Sigmoid colon (tissue), 7 donors: ENCODE results near the gene CEACAM5. TPM values are rescaled to one million over a fixed set of nuclear protein-coding genes. Genes with fewer than 3 reads are reported as not detected.
"Not testable (repeated sequence)": the region's sequence is repeated elsewhere in the genome, so short reads cannot be mapped to it uniquely, and the experiment has no call there.

Experiments used
- DNase-seq: peaks from one replicate; pipeline ENCODE4 v3.0.0-alpha.2; 2019
- H3K27ac ChIP-seq, 4 donors: fragments of 200-600 bp; sonication (generic); one replicate each; pipeline ENCODE4 v1.5.1; 2016 to 2019; ENCODE audit warnings: mild to moderate bottlenecking in 1 of 4
- H3K27me3 ChIP-seq, 3 donors: fragments of 200-600 bp; sonication (generic); one replicate each; pipeline ENCODE4 v1.5.1; 2019; ENCODE audit warnings: mild to moderate bottlenecking in 1 of 3
- H3K36me3 ChIP-seq, 4 donors: fragments of 200-600 bp; sonication (generic); one replicate each; pipeline ENCODE4 v1.5.1; 2016 to 2019
- H3K4me1 ChIP-seq, 4 donors: fragments of 200-600 bp; sonication (generic); one replicate each; pipeline ENCODE4 v1.5.1; 2017 to 2019
- H3K4me3 ChIP-seq, 4 donors: fragments of 200-600 bp; sonication (generic); one replicate each; pipeline ENCODE4 v1.5.1; 2017 to 2019; ENCODE audit warnings: mild to moderate bottlenecking in 2 of 4, moderate library complexity in 1 of 4
- H3K9me3 ChIP-seq, 4 donors: fragments of 200-600 bp in 3 of 4; sonication (generic) in 3 of 4; one replicate each; pipeline versions ENCODE4 v1.5.1 to v1.6.1; 2013 to 2019
- CTCF ChIP-seq, 4 experiments: fragments of 450-650 bp in 3 of 4; fragments of 200-600 bp in 1 of 4; IDR thresholded peaks; one replicate each; pipeline ENCODE4 v1.5.1; 2016 to 2019; ENCODE audit warnings: antibody characterized with exemption in 4 of 4, mild to moderate bottlenecking in 3 of 4, moderate library complexity in 2 of 4
- EP300 ChIP-seq, 4 donors: sonication (generic); formaldehyde crosslinking; IDR thresholded peaks; one replicate each; pipeline ENCODE4 v1.6.1; 2017; ENCODE audit warnings: antibody characterized with exemption in 4 of 4
- POLR2A ChIP-seq, 2 donors: fragments of 450-650 bp; IDR thresholded peaks; one replicate each; pipeline ENCODE4 v1.6.1; 2016; ENCODE audit warnings: antibody characterized with exemption in 2 of 2, mild to moderate bottlenecking in 2 of 2, moderate library complexity in 2 of 2
- POLR2AphosphoS5 ChIP-seq, 4 donors: sonication (generic); formaldehyde crosslinking; IDR thresholded peaks; one replicate each; pipeline ENCODE4 v1.6.1; 2017; ENCODE audit warnings: antibody characterized with exemption in 4 of 4
- WGBS, 2 donors: extraction: QIAGEN DNeasy Blood & Tissue Kit; methylation state at CpG; one replicate each; pipeline ENCODE4 v1.1.7; 2013; 5-methylcytosine and 5-hydroxymethylcytosine counted together
- intact Hi-C: fragments of 100-400 bp; cut with DNase I; formaldehyde crosslinking; loops from one replicate; pipeline ENCODE4 v1.15.1; 2023
- polyA plus RNA-seq, 3 donors: library from polyadenylated mRNA; stranded (reverse); fragments of 200-250 nt; gene quantifications; one replicate each; pipeline ENCODE4 v1.2.3, GENCODE V29; 2013
- total RNA-seq, 4 donors: library from RNA; depleted of rRNA; stranded (reverse); fragments of >200 nt; gene quantifications; one replicate each; pipeline ENCODE4 v1.1.0, GENCODE V29; 2016
- donor health status: healthy with polysubstance abuse.
- donor health status: Bipolar disorder and iron deficiency.
- donor health status: healthy.

The CEACAM5 gene
- total and polyA plus RNA-seq, 7 donors, result 0.16 to 1,632 (median 87.8) TPM; not detected in 1

DNA sequence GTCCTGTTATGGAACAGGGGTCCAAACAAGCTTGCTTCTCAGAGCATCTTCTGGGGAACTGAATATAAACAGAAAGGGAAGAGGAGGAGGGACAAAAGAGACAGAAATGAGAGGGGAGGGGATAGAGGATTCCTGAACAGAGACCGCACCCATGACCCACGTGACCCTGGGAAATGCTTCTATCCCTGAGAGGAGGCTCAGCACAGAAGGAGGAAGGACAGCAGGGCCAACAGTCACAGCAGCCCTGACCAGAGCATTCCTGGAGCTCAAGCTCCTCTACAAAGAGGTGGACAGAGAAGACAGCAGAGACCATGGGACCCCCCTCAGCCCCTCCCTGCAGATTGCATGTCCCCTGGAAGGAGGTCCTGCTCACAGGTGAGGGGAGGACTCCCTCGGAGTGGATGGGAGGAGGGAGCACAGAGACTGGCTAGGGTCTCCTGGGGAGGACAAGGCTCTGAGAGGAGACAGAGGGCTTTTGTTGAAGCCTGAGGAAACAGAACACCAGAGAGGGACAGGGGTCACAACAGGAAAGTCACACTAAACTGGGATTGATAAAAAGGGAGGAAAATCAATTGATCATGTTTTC, 47.0 kb downstream of the CEACAM5 start, which contains the start of gene CEACAM6:
Gene CEACAM6 (plus strand): TSS at position 203 of the 586 bp plus-strand sequence. CDS start 109 bp downstream, at position 312.
- Histone ChIP-seq H3K4me1 (peaks cover 0 to 22% (median 10%) of the 10 kb centered on the region in 4 donors), H3K27ac (no peak within 1 kb of the TSS), H3K9me3 (no peaks in the 10 kb centered on the region), H3K27me3 (no peaks in the 10 kb centered on the region), H3K4me3 (no peak within 1 kb of the TSS), H3K36me3 (no peaks in the 10 kb centered on the region)
- WGBS, 2 donors, result 34 to 58% methylated on average over 3 of the region's 3 CpGs
- TF ChIP-seq POLR2AphosphoS5 (IDR thresholded peaks at IDR 0.05) (no peak), CTCF (IDR thresholded peaks at IDR 0.05) (no peak), POLR2A (IDR thresholded peaks at IDR 0.05) (no peak)
- intact Hi-C loops, result loop anchor here (2.0 kb wide), 1 partner anchor 49 kb away; no protein-coding TSS in a partner anchor
- no peak for DNase-seq

DNA sequence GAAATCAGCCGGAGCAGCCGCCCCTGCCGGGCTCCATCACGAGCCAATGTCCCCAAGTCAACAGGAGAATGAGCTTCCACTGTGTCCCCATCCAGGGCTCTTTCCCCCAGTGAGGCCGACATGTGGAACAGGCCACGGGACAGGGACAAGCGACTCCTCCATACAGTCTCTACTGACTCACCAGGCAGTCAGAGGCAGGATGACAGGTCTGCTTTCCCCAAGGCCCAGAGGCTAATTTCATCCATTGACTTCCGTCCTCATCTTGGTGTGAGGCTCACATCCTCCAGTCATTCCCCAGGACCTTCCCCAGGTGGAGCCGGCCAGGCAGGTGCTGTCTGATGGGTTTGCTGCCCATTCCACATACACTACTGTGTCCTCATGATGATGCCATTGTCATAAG, 50.4 kb downstream of the CEACAM5 start:
- WGBS, 2 donors, result 88 to 93% methylated on average over 9 of the region's 9 CpGs
- intact Hi-C loops, result no loop called here
- H3K36me3 ChIP-seq, result no peaks in the 10 kb centered on the region
- H3K4me1 ChIP-seq, result no peaks in the 10 kb centered on the region
- no peak overlapping the region for H3K27ac ChIP-seq
- H3K27me3 ChIP-seq, result peaks cover 0 to 8% (median 0%) of the 10 kb centered on the region in 3 donors
- DNase-seq, result no peak
- H3K9me3 ChIP-seq, result no peaks in the 10 kb centered on the region
- TF ChIP-seq POLR2A (IDR thresholded peaks at IDR 0.05) (no peak), EP300 (IDR thresholded peaks at IDR 0.05) (no peak), POLR2AphosphoS5 (IDR thresholded peaks at IDR 0.05) (no peak), CTCF (IDR thresholded peaks at IDR 0.05) (no peak)
- H3K4me3 ChIP-seq, result no peak overlapping the region

GRCh38 chr19:41767115-41767514, 58.7 kb downstream of the CEACAM5 start:
- 65 to 90% methylated on average over 2 of the region's 2 CpGs for WGBS, 2 donors
- Histone ChIP-seq H3K9me3 (no peaks in the 10 kb centered on the region), H3K4me3 (no peak overlapping the region), H3K27ac (no peak overlapping the region), H3K4me1 (no peaks in the 10 kb centered on the region), H3K27me3 (peaks cover 0 to 4% (median 0%) of the 10 kb centered on the region in 3 donors), H3K36me3 (no peaks in the 10 kb centered on the region)
- no peak for TF ChIP-seq CTCF (IDR thresholded peaks at IDR 0.05)
- no peak for TF ChIP-seq EP300 (IDR thresholded peaks at IDR 0.05)
- TF ChIP-seq POLR2A (IDR thresholded peaks at IDR 0.05), result no peak
- no peak for TF ChIP-seq POLR2AphosphoS5 (IDR thresholded peaks at IDR 0.05)
- DNase-seq, result no peak
- intact Hi-C loops, result no loop called here

GRCh38 chr19:41768105-41768504, 59.7 kb downstream of the CEACAM5 start:
- H3K4me1 ChIP-seq, H3K4me3 ChIP-seq, DNase-seq, H3K27ac ChIP-seq, H3K9me3 ChIP-seq, H3K27me3 ChIP-seq, intact Hi-C loops, H3K36me3 ChIP-seq: not testable (repeated sequence)
- 53 to 73% methylated on average over 5 of the region's 5 CpGs for WGBS, 2 donors

DNA sequence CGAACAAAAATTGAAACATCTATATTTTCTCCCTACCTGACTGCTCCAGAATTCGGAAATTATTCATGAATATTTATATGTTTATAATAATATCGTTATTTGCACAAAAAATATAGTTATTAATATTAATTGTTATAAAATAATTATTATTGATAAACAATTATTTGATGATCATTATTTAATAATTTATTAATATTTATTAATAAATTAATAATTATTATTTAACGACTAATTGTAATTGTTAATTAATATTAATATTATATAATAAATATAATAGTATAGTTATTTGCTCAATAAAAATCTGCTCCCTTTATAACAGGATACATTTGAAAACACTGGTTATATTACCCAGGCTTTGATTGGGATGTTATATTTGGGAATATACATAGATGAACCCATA, 61.2 kb downstream of the CEACAM5 start:
- intact Hi-C loops, result no loop called here
- WGBS, 2 donors, result 71 to 88% methylated on average over 4 of the region's 4 CpGs

More for the DNA sequence above, 61.2 kb downstream of the CEACAM5 start:
- TF ChIP-seq EP300 (IDR thresholded peaks at IDR 0.05), result no peak
- TF ChIP-seq POLR2AphosphoS5 (IDR thresholded peaks at IDR 0.05), result no peak
- TF ChIP-seq POLR2A (IDR thresholded peaks at IDR 0.05), result no peak
- no peak for TF ChIP-seq CTCF (IDR thresholded peaks at IDR 0.05)
- no peaks in the 10 kb centered on the region for H3K27me3 ChIP-seq
- H3K9me3 ChIP-seq, result no peaks in the 10 kb centered on the region
- no peaks in the 10 kb centered on the region for H3K36me3 ChIP-seq
- no peak for DNase-seq
- no peaks in the 10 kb centered on the region for H3K4me1 ChIP-seq
- no peak overlapping the region for H3K27ac ChIP-seq
- H3K4me3 ChIP-seq, result no peak overlapping the region
